ENCODE data around the gene LRRC7. TPM values are rescaled to one million over a fixed set of nuclear protein-coding genes. Genes with fewer than 3 reads are reported as not detected.

The LRRC7 gene
- total RNA-seq, 1 donor from 2014 or later = 0.06 TPM

GRCh38 chr1:69765951-69766350 is 198.2 kb downstream of the LRRC7 start:
- DNase-seq (ENCODE audit: extremely low read depth, low read depth, low spot score) = no peak

- DNase-seq (ENCODE audit: extremely low read depth, low read depth, low spot score) = no peak
Measured at GRCh38 chr1:69766431-69767180, 198.9 kb downstream of the LRRC7 start.

- no peak for DNase-seq (ENCODE audit: extremely low read depth, low read depth, low spot score)
Measured at GRCh38 chr1:69776555-69776954, 208.8 kb downstream of the LRRC7 start.

- DNase-seq (ENCODE audit: extremely low read depth, low read depth, low spot score) = no peak
Measured at GRCh38 chr1:69777423-69777822, 209.7 kb downstream of the LRRC7 start.

DNA sequence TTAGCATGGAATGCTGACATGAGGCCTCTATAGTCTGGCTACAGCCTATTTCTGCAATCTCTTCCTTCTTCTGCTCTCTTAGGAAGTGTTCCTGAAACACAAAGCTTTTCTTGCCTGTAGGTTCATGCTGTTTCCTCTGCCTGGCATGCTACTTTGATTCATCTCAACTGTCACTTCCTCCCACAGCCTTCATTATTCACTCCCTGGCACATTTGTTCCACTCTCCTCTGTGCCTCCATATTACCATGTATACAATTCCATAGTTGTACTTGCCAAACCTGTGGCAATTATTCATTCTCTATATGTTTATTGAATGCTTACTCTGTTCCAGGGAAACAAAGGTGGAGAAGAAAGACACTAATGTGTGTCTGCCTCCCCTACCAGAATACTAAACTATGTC is 210.2 kb downstream of the LRRC7 start:
- no peak for DNase-seq (ENCODE audit: extremely low read depth, low read depth, low spot score)

GRCh38 chr1:69787151-69787550 is 219.4 kb downstream of the LRRC7 start:
- no peak for DNase-seq (ENCODE audit: extremely low read depth, low read depth, low spot score)

DNA sequence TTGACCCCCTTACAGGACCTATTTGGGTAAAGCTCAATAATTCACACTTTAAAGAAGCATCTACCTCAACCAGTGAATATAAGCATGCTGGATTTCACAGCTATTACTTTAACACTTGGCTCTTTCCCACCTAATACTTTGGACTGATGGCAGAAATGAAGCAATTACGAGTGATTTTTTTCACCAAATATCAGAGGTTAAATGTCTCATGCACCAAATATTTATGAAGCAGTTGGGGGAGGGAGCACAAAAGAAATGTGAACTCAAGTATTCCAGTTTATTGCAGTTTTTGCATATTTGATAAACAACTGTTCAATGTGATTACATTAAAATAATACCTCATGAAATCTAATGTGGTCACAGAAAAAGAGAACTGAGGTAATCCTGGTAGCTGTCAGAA is 223.6 kb downstream of the LRRC7 start:
- DNase-seq (ENCODE audit: extremely low read depth, low read depth, low spot score) = no peak

GRCh38 chr1:69794831-69795230 is 227.1 kb downstream of the LRRC7 start:
- no peak for DNase-seq (ENCODE audit: extremely low read depth, low read depth, low spot score)

DNA sequence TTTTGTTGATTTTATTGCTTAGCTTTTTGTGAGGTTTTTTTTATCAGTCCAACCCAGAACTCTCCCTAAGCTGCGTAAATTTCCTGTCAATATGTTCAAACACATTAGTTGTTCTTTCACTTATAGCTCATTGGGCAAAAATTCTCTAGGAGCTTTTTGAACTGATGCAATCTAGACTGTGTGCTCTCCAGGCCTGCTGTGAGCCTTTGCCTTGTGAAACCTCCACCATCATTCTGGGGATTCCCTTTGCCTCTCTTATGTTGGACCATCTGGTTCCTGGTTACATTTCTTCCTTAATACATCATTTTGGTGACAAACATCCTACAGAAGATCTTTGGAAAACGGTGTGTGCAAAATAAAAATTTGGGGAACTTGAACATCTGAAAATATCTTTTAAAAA is 247.2 kb downstream of the LRRC7 start:
- no peak for DNase-seq (ENCODE audit: extremely low read depth, low read depth, low spot score)

GRCh38 chr1:69824932-69825331 is 257.2 kb downstream of the LRRC7 start:
- DNase-seq (ENCODE audit: extremely low read depth, low read depth, low spot score) = no peak

DNA sequence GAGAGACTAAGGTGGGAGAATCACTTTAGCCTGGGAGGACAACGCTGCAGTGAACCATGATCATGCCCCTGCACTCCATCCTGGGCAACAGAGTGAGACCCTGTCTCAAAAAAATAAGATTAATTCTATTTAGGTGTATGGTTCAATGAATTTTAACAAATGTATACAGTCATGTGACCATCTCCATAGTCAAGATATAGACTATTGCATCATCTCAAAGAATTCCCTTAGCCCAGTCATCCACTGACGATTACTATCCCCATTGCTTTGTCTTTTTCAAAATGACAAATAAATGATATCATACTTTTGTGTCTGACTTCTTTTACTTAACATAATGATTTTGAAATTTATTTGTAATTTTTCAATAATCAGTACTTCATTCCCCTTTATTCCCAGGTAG is 260.0 kb downstream of the LRRC7 start:
- no peak for DNase-seq (ENCODE audit: extremely low read depth, low read depth, low spot score)

DNA sequence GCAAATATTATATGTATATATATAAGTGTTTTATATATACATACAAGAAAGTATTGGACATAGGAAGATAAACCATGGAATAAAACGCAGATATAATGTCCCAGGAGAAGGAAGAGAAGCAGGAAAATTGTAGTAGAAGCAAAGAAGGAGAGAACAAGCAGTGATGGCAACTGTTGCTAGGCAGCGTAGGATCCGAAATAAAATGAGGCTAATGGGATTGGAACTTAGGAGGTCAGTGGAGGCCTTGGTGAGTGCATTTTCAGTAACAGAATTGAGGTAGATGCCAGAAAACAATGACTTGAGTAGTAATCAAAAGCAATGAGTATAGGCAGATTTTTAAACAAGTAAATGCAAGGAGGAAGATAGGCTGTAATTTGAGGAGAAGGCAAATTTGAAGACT is 265.8 kb downstream of the LRRC7 start:
- no peak for DNase-seq (ENCODE audit: extremely low read depth, low read depth, low spot score)

GRCh38 chr1:69834336-69834735 is 266.6 kb downstream of the LRRC7 start:
- DNase-seq (ENCODE audit: extremely low read depth, low read depth, low spot score) = no peak

GRCh38 chr1:69835955-69836354 is 268.2 kb downstream of the LRRC7 start:
- DNase-seq (ENCODE audit: extremely low read depth, low read depth, low spot score) = no peak

- DNase-seq (ENCODE audit: extremely low read depth, low read depth, low spot score) = no peak
Measured at GRCh38 chr1:69836971-69837636, 269.4 kb downstream of the LRRC7 start.

DNA sequence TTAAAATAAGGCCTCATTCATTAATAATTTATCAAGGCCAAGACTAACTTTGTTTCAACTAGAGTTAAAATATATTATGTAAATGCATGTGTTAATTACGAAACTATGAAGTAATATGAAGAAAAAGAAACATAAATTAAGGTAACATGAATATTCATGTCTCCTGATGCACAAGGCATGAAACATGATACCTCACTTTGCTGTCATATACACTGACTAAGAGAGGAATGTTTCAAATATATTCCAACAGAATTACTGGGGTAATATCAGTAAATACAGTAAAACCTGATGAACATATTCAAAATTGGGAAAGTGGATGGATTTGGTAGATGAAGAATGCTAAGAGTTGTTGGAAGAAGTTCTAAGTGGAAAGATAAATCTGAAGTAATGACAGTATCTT is 274.6 kb downstream of the LRRC7 start:
- DNase-seq (ENCODE audit: extremely low read depth, low read depth, low spot score) = no peak

DNA sequence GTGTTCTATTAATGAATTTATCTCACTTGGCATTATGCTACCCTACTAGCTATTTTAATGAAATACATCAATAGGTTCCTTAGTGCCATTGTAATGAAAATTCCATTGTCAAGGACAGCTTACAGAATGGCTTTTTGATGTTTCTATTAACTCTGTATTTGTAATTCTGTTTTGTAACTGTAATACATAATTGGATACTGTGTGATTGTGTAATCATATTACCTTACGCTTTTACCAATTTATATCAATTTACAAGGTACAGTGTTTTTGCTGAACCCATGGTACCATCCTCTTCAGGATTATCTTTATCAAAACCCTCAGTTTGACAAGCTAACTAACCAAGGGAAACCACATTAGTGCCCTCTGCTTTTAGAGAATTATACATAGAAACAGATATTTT is 277.9 kb downstream of the LRRC7 start:
- DNase-seq (ENCODE audit: extremely low read depth, low read depth, low spot score) = no peak

DNA sequence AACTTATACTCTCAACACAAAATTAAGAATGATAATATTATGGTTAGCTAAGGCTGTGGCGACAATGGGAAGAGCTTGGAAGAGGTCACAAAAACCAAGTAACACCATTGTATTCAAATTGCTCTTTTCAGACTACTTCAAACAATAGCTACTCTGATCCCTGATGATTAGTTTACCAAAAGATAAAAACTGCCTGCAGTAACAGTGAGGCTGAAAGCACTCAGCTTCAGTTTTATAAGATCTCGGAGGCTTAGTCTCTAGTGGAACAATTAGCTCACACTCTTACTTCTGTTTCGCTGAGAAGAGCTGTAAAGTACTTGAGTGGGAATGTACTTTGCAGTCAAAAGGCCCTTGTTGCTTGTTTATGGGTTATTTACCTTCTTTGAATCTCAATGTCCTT is 278.5 kb downstream of the LRRC7 start:
- DNase-seq (ENCODE audit: extremely low read depth, low read depth, low spot score) = no peak

GRCh38 chr1:69847670-69848069 is 279.9 kb downstream of the LRRC7 start:
- DNase-seq (ENCODE audit: extremely low read depth, low read depth, low spot score) = no peak

DNA sequence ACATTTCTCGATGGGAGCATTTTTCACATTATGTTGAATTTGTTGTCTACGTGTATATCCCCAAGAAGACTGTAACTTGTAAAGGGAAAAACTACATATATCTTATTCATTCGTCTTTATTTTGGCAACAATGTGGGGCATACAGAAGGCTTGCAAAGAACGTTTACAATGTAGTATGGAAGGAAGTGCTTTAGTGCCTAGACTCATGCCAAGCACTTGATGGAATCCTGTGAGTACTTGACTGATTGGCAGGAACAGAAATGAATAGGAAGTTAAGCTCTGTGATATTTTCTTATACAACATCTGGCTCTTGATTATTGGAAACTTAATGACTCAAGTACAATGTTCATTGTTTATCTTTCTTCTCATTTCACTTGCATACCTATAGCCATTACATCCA is 284.4 kb downstream of the LRRC7 start:
- no peak for DNase-seq (ENCODE audit: extremely low read depth, low read depth, low spot score)

DNA sequence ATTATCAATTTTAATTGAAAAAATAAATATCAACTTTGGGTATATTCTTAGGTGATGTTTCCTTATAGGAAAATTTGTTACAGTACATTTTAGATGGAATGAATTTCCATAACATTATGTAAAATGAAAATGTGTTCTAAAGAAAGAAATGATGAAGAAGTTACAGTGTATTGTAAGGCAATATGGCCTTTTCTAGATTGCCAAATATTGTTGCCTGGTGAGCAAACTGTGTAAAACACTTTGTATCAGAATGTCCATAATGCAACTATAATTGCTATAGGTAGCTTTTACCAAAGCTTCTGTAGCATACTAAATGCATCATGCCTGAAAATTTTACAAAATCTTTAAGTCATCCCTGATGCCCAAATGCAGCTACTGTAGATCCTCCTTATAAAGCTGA is 285.0 kb downstream of the LRRC7 start:
- no peak for DNase-seq (ENCODE audit: extremely low read depth, low read depth, low spot score)

GRCh38 chr1:69858534-69858933 is 290.8 kb downstream of the LRRC7 start:
- DNase-seq (ENCODE audit: extremely low read depth, low read depth, low spot score) = no peak

- DNase-seq (ENCODE audit: extremely low read depth, low read depth, low spot score) = no peak
Measured at GRCh38 chr1:69861641-69862040, 293.9 kb downstream of the LRRC7 start.

All from glomerular endothelial cell (primary cell).